H1 (cell line): ENCODE data around the gene PRLHR. TPM values are rescaled to one million over a fixed set of nuclear protein-coding genes. Genes with fewer than 3 reads are reported as not detected.

Experiments used
- CTCF ChIA-PET: fragments of 300-600 bp; sonication (Branson Sonifier 250); formaldehyde crosslinking; loops from one replicate; lab custom pipeline; 2021; ENCODE audit not compliant: partially characterized antibody; lab: Charles Lee
- POLR2A ChIA-PET: fragments of 300-600 bp; sonication (Branson Sonifier 250); formaldehyde crosslinking; loops from one replicate; lab custom pipeline; 2021; ENCODE audit warnings: inconsistent platforms; ENCODE audit not compliant: partially characterized antibody; lab: Charles Lee
- DNase-seq, 2 experiments: peaks; one replicate each; pipeline versions ENCODE4 v3.0.0 to v3.0.0-alpha.2; 2010 to 2022; ENCODE audit warnings: low spot score in 2 of 2, low read depth in 1 of 2, mixed read lengths in 1 of 2
- FAIRE-seq: peaks from 2 replicates; lab custom pipeline; 2011; peaks lifted over from hg19 to GRCh38; lab: Jason Lieb, UNC
- H2AFZ ChIP-seq: 2 replicates; pipeline ENCODE4 v1.8.1; 2012; ENCODE audit warnings: low read length, inconsistent platforms
- H2AK5ac ChIP-seq: 2 replicates; pipeline ENCODE4 v1.6.1; 2013; ENCODE audit warnings: low read depth, low read length
- H2BK120ac ChIP-seq: replicated peaks from 2 replicates; pipeline ENCODE3; 2013; ENCODE audit warnings: low read depth, low read length, inconsistent platforms
- H2BK12ac ChIP-seq: 2 replicates; pipeline ENCODE4 v1.6.1; 2013; ENCODE audit warnings: low read depth, low read length
- H2BK15ac ChIP-seq: 2 replicates; pipeline ENCODE4 v1.6.1; 2013; ENCODE audit warnings: low read length
- H2BK20ac ChIP-seq: 2 replicates; pipeline ENCODE4 v1.6.1; 2013; ENCODE audit warnings: low read length
- H2BK5ac ChIP-seq: 2 replicates; pipeline ENCODE4 v1.6.1; 2013; ENCODE audit warnings: low read depth, low read length
- H3K14ac ChIP-seq: 2 replicates; pipeline ENCODE4 v1.6.1; 2013; ENCODE audit warnings: inconsistent platforms; ENCODE audit not compliant: insufficient read length
- H3K18ac ChIP-seq: 2 replicates; pipeline ENCODE4 v1.6.1; 2013; ENCODE audit warnings: low read length; ENCODE audit errors: extremely low read depth
- H3K23ac ChIP-seq: 2 replicates; pipeline ENCODE4 v1.6.1; 2013; ENCODE audit warnings: inconsistent platforms; ENCODE audit not compliant: insufficient read length
- H3K23me2 ChIP-seq: 2 replicates; pipeline ENCODE4 v1.6.1; 2013; ENCODE audit warnings: low read depth, low read length
- H3K27ac ChIP-seq: 2 replicates; pipeline ENCODE4 v1.6.1; 2011; ENCODE audit warnings: low read depth, low read length, inconsistent platforms
- H3K27me3 ChIP-seq, 4 experiments: replicated peaks in 1 of 4; 1 replicate in 1 of 4; 2 replicates in 3 of 4; pipeline versions ENCODE4 v1.6.1 to v1.8.1; 2011 to 2013; ENCODE audit warnings: low read length in 3 of 4, mild to moderate bottlenecking in 3 of 4, inconsistent platforms in 2 of 4, mixed read lengths in 2 of 4, moderate library complexity in 1 of 4; ENCODE audit not compliant: control insufficient read depth in 3 of 4, insufficient read depth in 3 of 4; ENCODE audit errors: extremely low read depth in 1 of 4
- H3K36me3 ChIP-seq, 4 experiments: 2 replicates each; pipeline versions ENCODE4 v1.6.1 to v1.8.1; 2011 to 2013; ENCODE audit warnings: mild to moderate bottlenecking in 4 of 4, low read length in 3 of 4, moderate library complexity in 2 of 4, control low read depth in 1 of 4, inconsistent platforms in 1 of 4; ENCODE audit not compliant: insufficient read depth in 4 of 4, control insufficient read depth in 2 of 4
- H3K4ac ChIP-seq: replicated peaks from 2 replicates; pipeline ENCODE3; 2013; ENCODE audit warnings: low read length, low read depth, mixed read lengths, inconsistent platforms; ENCODE audit not compliant: insufficient read length
- H3K4me1 ChIP-seq, 4 experiments: replicated peaks in 1 of 4; 1 replicate in 1 of 4; 2 replicates in 3 of 4; pipeline versions ENCODE4 v1.6.1 to v1.8.1; 2011 to 2013; ENCODE audit warnings: low read length in 3 of 4, inconsistent platforms in 2 of 4, mixed read lengths in 1 of 4; ENCODE audit not compliant: insufficient read depth in 4 of 4, control insufficient read depth in 3 of 4
- H3K4me2 ChIP-seq, 2 experiments: 2 replicates each; pipeline versions ENCODE4 v1.6.1 to v1.8.1; 2011 to 2013; ENCODE audit warnings: low read depth in 2 of 2, low read length in 2 of 2, control low read depth in 1 of 2, inconsistent platforms in 1 of 2, mild to moderate bottlenecking in 1 of 2; ENCODE audit not compliant: insufficient read depth in 1 of 2
- H3K4me3 ChIP-seq, 4 experiments: fragments of 200-600, 300-600 bp in 1 of 4; sonication (generic), shearing (Covaris generic), sonication (Bioruptor Twin) in 1 of 4; 2 replicates each; pipeline versions ENCODE4 v1.5.1 to v1.8.1; 2011 to 2016; ENCODE audit warnings: low read length in 4 of 4, low read depth in 3 of 4, control low read depth in 2 of 4, inconsistent platforms in 2 of 4, mild to moderate bottlenecking in 2 of 4, mixed read lengths in 1 of 4, moderate library complexity in 1 of 4; ENCODE audit not compliant: insufficient read depth in 2 of 4; ENCODE audit errors: extremely low read depth in 1 of 4
- H3K56ac ChIP-seq: replicated peaks from 2 replicates; pipeline ENCODE3; 2013; ENCODE audit warnings: low read depth, mild to moderate bottlenecking, mixed read lengths, low read length, inconsistent platforms; ENCODE audit not compliant: insufficient read length
- H3K79me1 ChIP-seq: 2 replicates; pipeline ENCODE4 v1.6.1; 2013; ENCODE audit warnings: low read depth, low read length, control low read depth
- H3K79me2 ChIP-seq, 2 experiments: 2 replicates each; pipeline versions ENCODE4 v1.6.1 to v1.8.1; 2012 to 2013; ENCODE audit warnings: low read length in 2 of 2, mild to moderate bottlenecking in 2 of 2, inconsistent platforms in 1 of 2; ENCODE audit not compliant: insufficient read depth in 2 of 2, control insufficient read depth in 1 of 2
- H3K9ac ChIP-seq, 4 experiments: replicated peaks in 1 of 4; 1 replicate in 1 of 4; 2 replicates in 3 of 4; pipeline versions ENCODE4 v1.6.1 to v1.8.1; 2011 to 2013; ENCODE audit warnings: low read depth in 3 of 4, low read length in 3 of 4, control low read depth in 2 of 4, mild to moderate bottlenecking in 2 of 4, moderate library complexity in 2 of 4, inconsistent platforms in 1 of 4; ENCODE audit errors: extremely low read depth in 1 of 4
- H3K9me3 ChIP-seq, 2 experiments: 2 replicates each; pipeline versions ENCODE4 v1.6.1 to v1.8.1; 2012 to 2013; ENCODE audit warnings: mild to moderate bottlenecking in 2 of 2, moderate library complexity in 2 of 2, control low read depth in 1 of 2, inconsistent platforms in 1 of 2, low read depth in 1 of 2, low read length in 1 of 2, mixed read lengths in 1 of 2; ENCODE audit not compliant: insufficient read depth in 2 of 2
- H4K20me1 ChIP-seq, 2 experiments: replicated peaks in 1 of 2; 2 replicates each; pipeline versions ENCODE3 to v1.8.1; 2011 to 2013; ENCODE audit warnings: inconsistent platforms in 2 of 2, low read length in 2 of 2, mild to moderate bottlenecking in 1 of 2; ENCODE audit not compliant: insufficient read depth in 2 of 2, control insufficient read depth in 1 of 2
- H4K5ac ChIP-seq: 2 replicates; pipeline ENCODE4 v1.6.1; 2013; ENCODE audit warnings: low read length, low read depth, mixed read lengths, inconsistent platforms; ENCODE audit not compliant: insufficient read length
- H4K8ac ChIP-seq: 2 replicates; pipeline ENCODE4 v1.8.0; 2013; ENCODE audit warnings: mild to moderate bottlenecking, moderate library complexity, low read length, inconsistent platforms; ENCODE audit not compliant: insufficient read depth; ENCODE audit errors: extremely low read depth
- H4K91ac ChIP-seq: replicated peaks from 2 replicates; pipeline ENCODE3; 2013; ENCODE audit warnings: low read length, mixed read lengths, inconsistent platforms; ENCODE audit not compliant: insufficient read length
- BACH1 ChIP-seq: IDR thresholded peaks from 2 replicates; pipeline ENCODE4 v1.6.1; 2012; ENCODE audit warnings: low read length, improper control_type of control experiment
- CHD2 ChIP-seq: IDR thresholded peaks from 2 replicates; pipeline ENCODE4 v1.6.1; 2012; ENCODE audit warnings: low read length, improper control_type of control experiment
- KDM4A ChIP-seq: IDR thresholded peaks from one replicate; pipeline ENCODE4 v1.7.1; 2012; ENCODE audit warnings: low read depth, mild to moderate bottlenecking, moderate library complexity, low read length, inconsistent platforms; ENCODE audit not compliant: severe bottlenecking
- NANOG ChIP-seq: IDR thresholded peaks from 2 replicates; pipeline ENCODE4 v1.6.1; 2011; ENCODE audit warnings: low read length, low read depth, mild to moderate bottlenecking, inconsistent platforms; ENCODE audit not compliant: insufficient read depth, poor library complexity, severe bottlenecking
- RXRA ChIP-seq: IDR thresholded peaks from 2 replicates; pipeline ENCODE4 v1.6.1; 2011; ENCODE audit warnings: low read depth, mild to moderate bottlenecking, low read length, moderate library complexity; ENCODE audit not compliant: insufficient read depth
- SIN3A ChIP-seq, 2 experiments: IDR thresholded peaks in 1 of 2; conservative IDR thresholded peaks in 1 of 2; 2 replicates each; pipeline ENCODE4 v1.6.1; 2011 to 2012; ENCODE audit warnings: low read length in 2 of 2, improper control_type of control experiment in 1 of 2, low read depth in 1 of 2, mild to moderate bottlenecking in 1 of 2
- SIX5 ChIP-seq: IDR thresholded peaks from 2 replicates; pipeline ENCODE4 v1.6.1; 2011; ENCODE audit warnings: mild to moderate bottlenecking, low read depth, low read length
- SRF ChIP-seq: IDR thresholded peaks from 2 replicates; pipeline ENCODE4 v1.6.1; 2011; ENCODE audit warnings: mild to moderate bottlenecking, low read depth, low read length, moderate library complexity
- WGBS, 2 experiments: shearing (Covaris generic) in 1 of 2; methylation state at CpG; one replicate each; pipeline versions ENCODE4 v1.1.6 to v1.1.7; 2013 to 2015; ENCODE audit warnings: low lambda C conversion rate in 2 of 2, mixed read lengths in 2 of 2, inconsistent platforms in 1 of 2, low coverage in 1 of 2, missing lambda C conversion rate in 1 of 2; ENCODE audit not compliant: insufficient replicate concordance in 2 of 2, insufficient coverage in 1 of 2, insufficient read length in 1 of 2; ENCODE audit errors: extremely low coverage in 1 of 2, missing lambda C conversion rate in 1 of 2; 5-methylcytosine and 5-hydroxymethylcytosine counted together
- polyA plus RNA-seq, 7 experiments: library from polyadenylated mRNA; depleted of rRNA in 3 of 7; stranded (reverse) in 5 of 7; unstranded in 2 of 7; fragments of >200 nt in 5 of 7; fragments of 200-250 nt in 2 of 7; gene quantifications; 1 replicate in 5 of 7; 2 replicates in 1 of 7; 4 replicates in 1 of 7; pipeline versions ENCODE4 v1.2.1 to v1.2.3, GENCODE V29; 2011 to 2013; ENCODE audit warnings: missing spikeins in 2 of 7, mixed read lengths in 2 of 7
- total RNA-seq: library from RNA; stranded (reverse); fragmentation: NEBNext Ultra II Directional; extraction: Animal tissue kit (Norgen Biotek cat#: 25700); gene quantifications from 2 replicates; pipeline ENCODE4 v1.2.1, GENCODE V29; 2021
- TF ChIP-seq, protein P1 (sequence below): IDR thresholded peaks from 2 replicates; pipeline ENCODE4 v1.6.1; 2011; ENCODE audit warnings: low read depth, mild to moderate bottlenecking, low read length; ENCODE audit not compliant: insufficient read depth
- TF ChIP-seq, protein P2 (sequence below), 3 experiments: IDR thresholded peaks; 1 replicate in 2 of 3; 2 replicates in 1 of 3; pipeline versions ENCODE4 v1.5.1 to v1.6.1; 2011; ENCODE audit warnings: low read length in 3 of 3, mild to moderate bottlenecking in 3 of 3, inconsistent platforms in 2 of 3, low read depth in 1 of 3, moderate library complexity in 1 of 3; ENCODE audit not compliant: insufficient read depth in 1 of 3; ENCODE audit errors: control extremely low read depth in 1 of 3

PRLHR gene
- total and polyA plus RNA-seq, 2 of the 8 experiments (the other 6 are each of a cell fraction or from before 2014, with no cell fraction given) = not detected

DNA sequence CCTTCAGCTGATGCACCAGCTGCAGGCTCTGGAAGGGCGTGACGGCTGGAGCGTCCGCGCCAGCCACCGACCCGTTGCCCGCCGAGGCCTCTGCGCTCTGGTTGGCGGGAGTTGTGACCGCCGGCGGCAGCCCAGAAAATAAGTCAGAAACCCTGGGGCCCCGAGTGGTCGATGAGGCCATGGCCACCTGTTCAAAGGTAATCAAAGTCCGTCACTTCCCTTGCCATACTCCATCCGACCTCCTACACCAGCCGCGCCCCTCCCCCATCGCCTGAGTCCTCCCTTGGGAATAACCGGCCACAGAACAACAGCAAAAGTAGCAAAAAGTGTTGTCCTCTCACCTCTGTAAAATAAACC is 406 bp downstream of the PRLHR start:
- Histone ChIP-seq H3K9ac (no peak overlapping the region), H4K91ac (no peak overlapping the region), H4K20me1 (peaks cover 2 to 7% of the 10 kb centered on the region in 2 experiments), H3K79me1 (no peaks in the 10 kb centered on the region), H2BK5ac (no peak overlapping the region; the same call in 1 of the 2 replicates), H3K9me3 (no peaks in the 10 kb centered on the region; a peak in 1 of 4 replicates), H2AFZ (no peak overlapping the region), H3K79me2 (no peaks in the 10 kb centered on the region), H2BK20ac (no peak overlapping the region), H3K18ac (no peak overlapping the region), H2BK12ac (no peak overlapping the region), H2AK5ac (no peak overlapping the region), H2BK15ac (no peak overlapping the region), H3K27ac (no peak overlapping the region), H3K36me3 (no peaks in the 10 kb centered on the region), H3K27me3 (peaks cover 17 to 41% (median 33%) of the 10 kb centered on the region in 4 experiments), H3K4me1 (peaks cover 0 to 17% (median 12%) of the 10 kb centered on the region in 4 experiments; a peak in 5 of 7 replicates), H2BK120ac (no peak overlapping the region), H4K5ac (no peak overlapping the region), H4K8ac (no peak overlapping the region), H3K23ac (no peak overlapping the region), H3K23me2 (peaks cover 12% of the 10 kb centered on the region; the same call in 1 of the 2 replicates), H3K14ac (no peak overlapping the region), H3K4me2 (peak overlapping the region; percentile 91 to 93), H3K4me3 (peak overlapping the region in 3 of 4 experiments; percentile 55 to 68 (median 60); a peak in 7 of 8 replicates), H3K56ac (no peak overlapping the region), H3K4ac (no peak overlapping the region)
- ChIA-PET POLR2A (interaction anchor here (1.0 kb wide), 1 partner anchor 79 kb away, joined by 4 read pairs; no protein-coding TSS in a partner anchor), CTCF (interaction anchor here (0.7 to 2.4 kb wide), 24 partner anchors 10 to 251 kb away, joined by 3 to 23 read pairs (median 4); no protein-coding TSS in a partner anchor)
- FAIRE-seq (no peak), DNase-seq (peak in 1 of 2 experiments; percentile 61)
- 20% methylated on average over 13 of the region's 22 CpGs; no CpG with 5 or more reads in 1 of the 2 experiments for WGBS, 2 experiments
- no peak for TF ChIP-seq NANOG
- TF ChIP-seq, protein P1, sequence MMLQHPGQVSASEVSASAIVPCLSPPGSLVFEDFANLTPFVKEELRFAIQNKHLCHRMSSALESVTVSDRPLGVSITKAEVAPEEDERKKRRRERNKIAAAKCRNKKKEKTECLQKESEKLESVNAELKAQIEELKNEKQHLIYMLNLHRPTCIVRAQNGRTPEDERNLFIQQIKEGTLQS = no peak
- no peak for TF ChIP-seq RXRA
- TF ChIP-seq SRF = no peak
- TF ChIP-seq SIX5 = no peak
- TF ChIP-seq, protein P2, sequence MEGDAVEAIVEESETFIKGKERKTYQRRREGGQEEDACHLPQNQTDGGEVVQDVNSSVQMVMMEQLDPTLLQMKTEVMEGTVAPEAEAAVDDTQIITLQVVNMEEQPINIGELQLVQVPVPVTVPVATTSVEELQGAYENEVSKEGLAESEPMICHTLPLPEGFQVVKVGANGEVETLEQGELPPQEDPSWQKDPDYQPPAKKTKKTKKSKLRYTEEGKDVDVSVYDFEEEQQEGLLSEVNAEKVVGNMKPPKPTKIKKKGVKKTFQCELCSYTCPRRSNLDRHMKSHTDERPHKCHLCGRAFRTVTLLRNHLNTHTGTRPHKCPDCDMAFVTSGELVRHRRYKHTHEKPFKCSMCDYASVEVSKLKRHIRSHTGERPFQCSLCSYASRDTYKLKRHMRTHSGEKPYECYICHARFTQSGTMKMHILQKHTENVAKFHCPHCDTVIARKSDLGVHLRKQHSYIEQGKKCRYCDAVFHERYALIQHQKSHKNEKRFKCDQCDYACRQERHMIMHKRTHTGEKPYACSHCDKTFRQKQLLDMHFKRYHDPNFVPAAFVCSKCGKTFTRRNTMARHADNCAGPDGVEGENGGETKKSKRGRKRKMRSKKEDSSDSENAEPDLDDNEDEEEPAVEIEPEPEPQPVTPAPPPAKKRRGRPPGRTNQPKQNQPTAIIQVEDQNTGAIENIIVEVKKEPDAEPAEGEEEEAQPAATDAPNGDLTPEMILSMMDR (IDR thresholded peaks at IDR 0.05; ENCODE audit: control extremely low read depth in 1 of 3, insufficient read depth in 1 of 3, low read depth in 1 of 3, low read length in 3 of 3) = no peak
- no peak for TF ChIP-seq BACH1
- TF ChIP-seq SIN3A (conservative IDR thresholded peaks at IDR 0.05 in 1 of 2, IDR thresholded peaks at IDR 0.05 in 1 of 2; ENCODE audit: low read depth in 1 of 2, low read length in 2 of 2) = no peak
- no peak for TF ChIP-seq KDM4A
- no peak for TF ChIP-seq CHD2
